Liver (tissue), 9 donors: Measurements from ENCODE around the gene BTBD6. TPM values are rescaled to one million over a fixed set of nuclear protein-coding genes. Genes with fewer than 3 reads are reported as not detected.

Experiments
- DNase-seq: peaks from one replicate; pipeline ENCODE4 v3.0.0-alpha.2; 2017; ENCODE audit warnings: low spot score
- H3K27ac ChIP-seq, 2 donors: one replicate each; pipeline ENCODE4 v1.7.0; 2013; ENCODE audit warnings: inconsistent platforms in 2 of 2, low read length in 2 of 2, control low read depth in 1 of 2, low read depth in 1 of 2, mild to moderate bottlenecking in 1 of 2
- H3K27me3 ChIP-seq, 4 donors: one replicate each; pipeline versions ENCODE4 v1.6.1 to v1.7.0; 2013; ENCODE audit warnings: low read length in 3 of 4, inconsistent platforms in 1 of 4, mild to moderate bottlenecking in 1 of 4, moderate library complexity in 1 of 4; ENCODE audit not compliant: control insufficient read depth in 4 of 4, insufficient read depth in 4 of 4
- H3K36me3 ChIP-seq, 4 donors: one replicate each; pipeline versions ENCODE4 v1.6.1 to v1.7.0; 2013; ENCODE audit warnings: low read length in 3 of 4, mild to moderate bottlenecking in 3 of 4, low read depth in 1 of 4, moderate library complexity in 1 of 4; ENCODE audit not compliant: control insufficient read depth in 4 of 4, insufficient read depth in 3 of 4
- H3K4me1 ChIP-seq, 4 donors: one replicate each; pipeline versions ENCODE4 v1.6.1 to v1.7.0; 2013; ENCODE audit warnings: low read length in 3 of 4, mild to moderate bottlenecking in 3 of 4, moderate library complexity in 1 of 4; ENCODE audit not compliant: control insufficient read depth in 4 of 4, insufficient read depth in 4 of 4
- H3K4me3 ChIP-seq, 3 donors: one replicate each; pipeline versions ENCODE4 v1.6.1 to v1.7.0; 2013; ENCODE audit warnings: low read length in 3 of 3, control low read depth in 1 of 3, low read depth in 1 of 3, mild to moderate bottlenecking in 1 of 3
- H3K9ac ChIP-seq, 2 donors: one replicate each; pipeline ENCODE4 v1.7.0; 2013; ENCODE audit warnings: low read length in 2 of 2, mild to moderate bottlenecking in 2 of 2, moderate library complexity in 2 of 2, control low read depth in 1 of 2, low read depth in 1 of 2
- H3K9me3 ChIP-seq, 4 donors: one replicate each; pipeline versions ENCODE4 v1.6.1 to v1.7.0; 2013; ENCODE audit warnings: low read length in 3 of 4; ENCODE audit not compliant: control insufficient read depth in 4 of 4
- EGR1 ChIP-seq, 2 donors: IDR thresholded peaks; 2 replicates each; pipeline ENCODE4 v1.6.1; 2016 to 2018; ENCODE audit warnings: antibody characterized with exemption in 2 of 2, low read depth in 2 of 2
- FOXA1 ChIP-seq: IDR thresholded peaks from 2 replicates; pipeline ENCODE4 v1.6.1; 2016; ENCODE audit warnings: antibody characterized with exemption
- FOXA2 ChIP-seq: IDR thresholded peaks from 2 replicates; pipeline ENCODE4 v1.6.1; 2016; ENCODE audit warnings: antibody characterized with exemption
- GABPA ChIP-seq, 2 donors: IDR thresholded peaks in 1 of 2; conservative IDR thresholded peaks in 1 of 2; 2 replicates each; pipeline ENCODE4 v1.6.1; 2016; ENCODE audit warnings: antibody characterized with exemption in 2 of 2, mild to moderate bottlenecking in 1 of 2, moderate library complexity in 1 of 2
- HNF4G ChIP-seq: IDR thresholded peaks from 2 replicates; pipeline ENCODE4 v1.6.1; 2016; ENCODE audit warnings: antibody characterized with exemption
- JUND ChIP-seq, 2 donors: IDR thresholded peaks; 2 replicates each; pipeline ENCODE4 v1.6.1; 2016; ENCODE audit warnings: antibody characterized with exemption in 2 of 2
- NR2F2 ChIP-seq: IDR thresholded peaks from 2 replicates; pipeline ENCODE4 v1.6.1; 2016; ENCODE audit warnings: antibody characterized with exemption
- RAD21 ChIP-seq, 2 donors: IDR thresholded peaks; 2 replicates each; pipeline ENCODE4 v1.6.1; 2016; ENCODE audit warnings: antibody characterized with exemption in 2 of 2, mild to moderate bottlenecking in 2 of 2
- RXRA ChIP-seq, 2 donors: IDR thresholded peaks; 2 replicates each; pipeline ENCODE4 v1.6.1; 2017 to 2018; ENCODE audit warnings: antibody characterized with exemption in 2 of 2, mild to moderate bottlenecking in 1 of 2
- SP1 ChIP-seq: IDR thresholded peaks from 2 replicates; pipeline ENCODE4 v1.6.1; 2018; ENCODE audit warnings: antibody characterized with exemption, mild to moderate bottlenecking
- TAF1 ChIP-seq: conservative IDR thresholded peaks from 2 replicates; pipeline ENCODE4 v1.6.1; 2016; ENCODE audit warnings: antibody characterized with exemption, mild to moderate bottlenecking
- YY1 ChIP-seq: IDR thresholded peaks from 2 replicates; pipeline ENCODE4 v1.6.1; 2016; ENCODE audit warnings: antibody characterized with exemption, mild to moderate bottlenecking
- WGBS: extraction: QIAGEN DNeasy Blood & Tissue Kit; methylation state at CpG from one replicate; pipeline ENCODE4 v1.1.7; 2013; 5-methylcytosine and 5-hydroxymethylcytosine counted together
- polyA plus RNA-seq, 2 donors: library from polyadenylated mRNA; stranded (reverse) in 1 of 2; unstranded in 1 of 2; fragments of 200-250 nt in 1 of 2; fragments of >200 nt in 1 of 2; fragmentation: Nextera tagmentation in 1 of 2; extraction: Ambion mirVana in 1 of 2; gene quantifications; one replicate each; pipeline versions ENCODE4 v1.2.1 to v1.2.3, GENCODE V29; 2013 to 2015
- total RNA-seq, 2 donors: library from RNA; depleted of rRNA; stranded (reverse); fragments of >200 nt; gene quantifications; one replicate each; pipeline ENCODE4 v1.2.3, GENCODE V29; 2014
- TF ChIP-seq, protein P1 (sequence below): IDR thresholded peaks from 2 replicates; pipeline ENCODE4 v1.6.1; 2016; ENCODE audit warnings: antibody characterized with exemption, mild to moderate bottlenecking
- TF ChIP-seq, protein P2 (sequence below): IDR thresholded peaks from 2 replicates; pipeline ENCODE4 v1.6.1; 2016; ENCODE audit warnings: antibody characterized with exemption
- TF ChIP-seq, protein P3 (sequence below): fragments of 150-350 bp; IDR thresholded peaks from 2 replicates; pipeline ENCODE4 v1.5.1; 2017; ENCODE audit warnings: improper control_type of control experiment, low read depth, low read length; ENCODE audit not compliant: missing input control
- TF ChIP-seq, protein P4 (sequence below): IDR thresholded peaks from 2 replicates; pipeline ENCODE4 v1.6.1; 2016; ENCODE audit warnings: antibody characterized with exemption
- TF ChIP-seq, protein P5 (sequence below): IDR thresholded peaks from 2 replicates; pipeline ENCODE4 v1.6.1; 2016; ENCODE audit warnings: antibody characterized with exemption
- donor health status: healthy.
- donor health status: healthy.
- donor health status: healthy.
- donor health status: healthy.
- donor health status: healthy.

Gene BTBD6
- total and polyA plus RNA-seq, 4 donors, result 5.8 to 18.1 (median 16.7) TPM

DNA sequence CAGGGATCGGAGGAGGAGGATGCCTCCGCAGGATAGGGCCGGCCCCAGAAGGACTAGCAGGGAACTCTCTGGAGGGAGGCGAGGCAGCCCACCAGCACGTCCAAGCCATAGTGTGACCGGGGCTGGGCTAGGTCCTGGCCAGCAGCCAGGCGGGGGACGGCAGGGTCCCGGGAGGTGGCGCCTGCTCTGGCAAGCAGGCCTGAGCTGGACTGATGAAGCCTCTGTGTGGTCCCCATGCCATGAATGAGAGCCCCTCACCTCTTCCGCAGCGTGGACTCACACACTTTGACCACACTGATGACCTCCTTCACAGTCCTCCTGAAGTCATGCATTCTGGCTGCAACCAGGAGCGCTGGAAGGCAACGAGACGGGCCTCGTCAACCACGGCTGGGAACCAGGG lies 19.8 kb upstream of the BTBD6 start:
- no peak for TF ChIP-seq TAF1
- no peak for TF ChIP-seq YY1
- no peak for TF ChIP-seq FOXA2
- TF ChIP-seq, protein P1, sequence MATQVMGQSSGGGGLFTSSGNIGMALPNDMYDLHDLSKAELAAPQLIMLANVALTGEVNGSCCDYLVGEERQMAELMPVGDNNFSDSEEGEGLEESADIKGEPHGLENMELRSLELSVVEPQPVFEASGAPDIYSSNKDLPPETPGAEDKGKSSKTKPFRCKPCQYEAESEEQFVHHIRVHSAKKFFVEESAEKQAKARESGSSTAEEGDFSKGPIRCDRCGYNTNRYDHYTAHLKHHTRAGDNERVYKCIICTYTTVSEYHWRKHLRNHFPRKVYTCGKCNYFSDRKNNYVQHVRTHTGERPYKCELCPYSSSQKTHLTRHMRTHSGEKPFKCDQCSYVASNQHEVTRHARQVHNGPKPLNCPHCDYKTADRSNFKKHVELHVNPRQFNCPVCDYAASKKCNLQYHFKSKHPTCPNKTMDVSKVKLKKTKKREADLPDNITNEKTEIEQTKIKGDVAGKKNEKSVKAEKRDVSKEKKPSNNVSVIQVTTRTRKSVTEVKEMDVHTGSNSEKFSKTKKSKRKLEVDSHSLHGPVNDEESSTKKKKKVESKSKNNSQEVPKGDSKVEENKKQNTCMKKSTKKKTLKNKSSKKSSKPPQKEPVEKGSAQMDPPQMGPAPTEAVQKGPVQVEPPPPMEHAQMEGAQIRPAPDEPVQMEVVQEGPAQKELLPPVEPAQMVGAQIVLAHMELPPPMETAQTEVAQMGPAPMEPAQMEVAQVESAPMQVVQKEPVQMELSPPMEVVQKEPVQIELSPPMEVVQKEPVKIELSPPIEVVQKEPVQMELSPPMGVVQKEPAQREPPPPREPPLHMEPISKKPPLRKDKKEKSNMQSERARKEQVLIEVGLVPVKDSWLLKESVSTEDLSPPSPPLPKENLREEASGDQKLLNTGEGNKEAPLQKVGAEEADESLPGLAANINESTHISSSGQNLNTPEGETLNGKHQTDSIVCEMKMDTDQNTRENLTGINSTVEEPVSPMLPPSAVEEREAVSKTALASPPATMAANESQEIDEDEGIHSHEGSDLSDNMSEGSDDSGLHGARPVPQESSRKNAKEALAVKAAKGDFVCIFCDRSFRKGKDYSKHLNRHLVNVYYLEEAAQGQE, result no peak
- TF ChIP-seq, protein P2, sequence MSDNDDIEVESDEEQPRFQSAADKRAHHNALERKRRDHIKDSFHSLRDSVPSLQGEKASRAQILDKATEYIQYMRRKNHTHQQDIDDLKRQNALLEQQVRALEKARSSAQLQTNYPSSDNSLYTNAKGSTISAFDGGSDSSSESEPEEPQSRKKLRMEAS, result no peak
- TF ChIP-seq RAD21 (IDR thresholded peaks at IDR 0.05), result no peak
- TF ChIP-seq NR2F2, result no peak
- TF ChIP-seq JUND (IDR thresholded peaks at IDR 0.05), result no peak
- TF ChIP-seq, protein P3, sequence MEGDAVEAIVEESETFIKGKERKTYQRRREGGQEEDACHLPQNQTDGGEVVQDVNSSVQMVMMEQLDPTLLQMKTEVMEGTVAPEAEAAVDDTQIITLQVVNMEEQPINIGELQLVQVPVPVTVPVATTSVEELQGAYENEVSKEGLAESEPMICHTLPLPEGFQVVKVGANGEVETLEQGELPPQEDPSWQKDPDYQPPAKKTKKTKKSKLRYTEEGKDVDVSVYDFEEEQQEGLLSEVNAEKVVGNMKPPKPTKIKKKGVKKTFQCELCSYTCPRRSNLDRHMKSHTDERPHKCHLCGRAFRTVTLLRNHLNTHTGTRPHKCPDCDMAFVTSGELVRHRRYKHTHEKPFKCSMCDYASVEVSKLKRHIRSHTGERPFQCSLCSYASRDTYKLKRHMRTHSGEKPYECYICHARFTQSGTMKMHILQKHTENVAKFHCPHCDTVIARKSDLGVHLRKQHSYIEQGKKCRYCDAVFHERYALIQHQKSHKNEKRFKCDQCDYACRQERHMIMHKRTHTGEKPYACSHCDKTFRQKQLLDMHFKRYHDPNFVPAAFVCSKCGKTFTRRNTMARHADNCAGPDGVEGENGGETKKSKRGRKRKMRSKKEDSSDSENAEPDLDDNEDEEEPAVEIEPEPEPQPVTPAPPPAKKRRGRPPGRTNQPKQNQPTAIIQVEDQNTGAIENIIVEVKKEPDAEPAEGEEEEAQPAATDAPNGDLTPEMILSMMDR, result no peak
- no peak for TF ChIP-seq RXRA (IDR thresholded peaks at IDR 0.05)
- WGBS, result 95% methylated on average over 17 of the region's 17 CpGs

DNA sequence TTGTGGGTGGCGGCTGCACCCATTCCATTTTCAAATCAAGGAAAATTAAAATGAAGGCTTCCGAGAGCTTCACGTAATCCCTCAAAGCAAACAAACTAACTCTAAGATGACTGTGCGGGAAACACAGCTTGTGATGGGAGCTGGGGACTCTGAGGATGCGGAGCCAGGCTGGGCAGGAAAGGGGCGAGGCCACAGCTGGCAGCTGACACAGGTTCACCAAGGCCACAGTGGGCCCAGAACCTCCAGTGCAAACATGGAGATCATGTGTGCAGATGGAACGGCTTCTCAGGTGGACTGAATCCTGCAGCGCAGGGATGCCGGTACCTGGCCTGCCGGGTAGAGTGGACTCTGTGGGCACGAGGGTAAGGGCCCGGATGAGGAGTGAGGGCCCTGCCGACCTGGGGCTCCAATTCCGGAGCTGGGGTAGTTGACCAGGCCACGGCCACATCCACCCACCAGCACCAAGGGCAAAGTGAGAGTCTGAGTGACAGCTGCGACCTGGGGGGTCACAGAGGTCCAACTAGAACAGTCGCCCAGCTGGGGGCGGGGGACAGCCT lies 19.2 kb upstream of the BTBD6 start:
- Histone ChIP-seq H3K36me3 (peaks cover 9 to 13% (median 11%) of the 10 kb centered on the region in 4 donors), H3K4me3 (no peak overlapping the region), H3K27me3 (no peaks in the 10 kb centered on the region), H3K27ac (no peak overlapping the region), H3K9me3 (no peaks in the 10 kb centered on the region), H3K4me1 (no peaks in the 10 kb centered on the region), H3K9ac (no peak overlapping the region)
- 92% methylated on average over 18 of the region's 18 CpGs for WGBS
- DNase-seq, result no peak
- no peak for TF ChIP-seq JUND (IDR thresholded peaks at IDR 0.05)
- TF ChIP-seq, protein P2, result no peak
- TF ChIP-seq HNF4G, result no peak
- TF ChIP-seq FOXA2, result no peak
- TF ChIP-seq EGR1 (IDR thresholded peaks at IDR 0.05; ENCODE audit: low read depth in 2 of 2), result no peak
- no peak for TF ChIP-seq YY1
- TF ChIP-seq, protein P3, result no peak
- TF ChIP-seq GABPA (IDR thresholded peaks at IDR 0.05 in 1 of 2, conservative IDR thresholded peaks at IDR 0.05 in 1 of 2), result no peak
- TF ChIP-seq, protein P4, sequence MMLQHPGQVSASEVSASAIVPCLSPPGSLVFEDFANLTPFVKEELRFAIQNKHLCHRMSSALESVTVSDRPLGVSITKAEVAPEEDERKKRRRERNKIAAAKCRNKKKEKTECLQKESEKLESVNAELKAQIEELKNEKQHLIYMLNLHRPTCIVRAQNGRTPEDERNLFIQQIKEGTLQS, result no peak
- TF ChIP-seq, protein P1, result no peak
- TF ChIP-seq TAF1, result no peak
- TF ChIP-seq, protein P5, sequence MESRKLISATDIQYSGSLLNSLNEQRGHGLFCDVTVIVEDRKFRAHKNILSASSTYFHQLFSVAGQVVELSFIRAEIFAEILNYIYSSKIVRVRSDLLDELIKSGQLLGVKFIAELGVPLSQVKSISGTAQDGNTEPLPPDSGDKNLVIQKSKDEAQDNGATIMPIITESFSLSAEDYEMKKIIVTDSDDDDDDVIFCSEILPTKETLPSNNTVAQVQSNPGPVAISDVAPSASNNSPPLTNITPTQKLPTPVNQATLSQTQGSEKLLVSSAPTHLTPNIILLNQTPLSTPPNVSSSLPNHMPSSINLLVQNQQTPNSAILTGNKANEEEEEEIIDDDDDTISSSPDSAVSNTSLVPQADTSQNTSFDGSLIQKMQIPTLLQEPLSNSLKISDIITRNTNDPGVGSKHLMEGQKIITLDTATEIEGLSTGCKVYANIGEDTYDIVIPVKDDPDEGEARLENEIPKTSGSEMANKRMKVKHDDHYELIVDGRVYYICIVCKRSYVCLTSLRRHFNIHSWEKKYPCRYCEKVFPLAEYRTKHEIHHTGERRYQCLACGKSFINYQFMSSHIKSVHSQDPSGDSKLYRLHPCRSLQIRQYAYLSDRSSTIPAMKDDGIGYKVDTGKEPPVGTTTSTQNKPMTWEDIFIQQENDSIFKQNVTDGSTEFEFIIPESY, result no peak
- TF ChIP-seq RXRA (IDR thresholded peaks at IDR 0.05), result no peak
- TF ChIP-seq FOXA1, result no peak
- no peak for TF ChIP-seq SP1
- TF ChIP-seq NR2F2, result no peak
- TF ChIP-seq RAD21 (IDR thresholded peaks at IDR 0.05), result no peak

More for the DNA sequence above, 19.8 kb upstream of the BTBD6 start:
- H3K27ac ChIP-seq, result no peak overlapping the region
- no peaks in the 10 kb centered on the region for H3K4me1 ChIP-seq
- H3K9me3 ChIP-seq, result no peaks in the 10 kb centered on the region
- H3K4me3 ChIP-seq, result no peak overlapping the region
- no peak for DNase-seq
- no peaks in the 10 kb centered on the region for H3K27me3 ChIP-seq
- H3K9ac ChIP-seq, result no peak overlapping the region
- H3K36me3 ChIP-seq, result peaks cover 9 to 13% (median 11%) of the 10 kb centered on the region in 4 donors
